HUDEP-2 (cell line): Measurements from ENCODE around the gene MAG.
"Not testable (repeated sequence)": the region's sequence is repeated elsewhere in the genome, so short reads cannot be mapped to it uniquely, and the experiment has no call there.

Experiments
- DNase-seq, 76 experiments: peaks; one replicate each; lab custom pipeline; 2025; ENCODE audit not compliant: unreplicated experiment in 76 of 76; lab: John Stamatoyannopoulos, UW

The MAG gene

DNA sequence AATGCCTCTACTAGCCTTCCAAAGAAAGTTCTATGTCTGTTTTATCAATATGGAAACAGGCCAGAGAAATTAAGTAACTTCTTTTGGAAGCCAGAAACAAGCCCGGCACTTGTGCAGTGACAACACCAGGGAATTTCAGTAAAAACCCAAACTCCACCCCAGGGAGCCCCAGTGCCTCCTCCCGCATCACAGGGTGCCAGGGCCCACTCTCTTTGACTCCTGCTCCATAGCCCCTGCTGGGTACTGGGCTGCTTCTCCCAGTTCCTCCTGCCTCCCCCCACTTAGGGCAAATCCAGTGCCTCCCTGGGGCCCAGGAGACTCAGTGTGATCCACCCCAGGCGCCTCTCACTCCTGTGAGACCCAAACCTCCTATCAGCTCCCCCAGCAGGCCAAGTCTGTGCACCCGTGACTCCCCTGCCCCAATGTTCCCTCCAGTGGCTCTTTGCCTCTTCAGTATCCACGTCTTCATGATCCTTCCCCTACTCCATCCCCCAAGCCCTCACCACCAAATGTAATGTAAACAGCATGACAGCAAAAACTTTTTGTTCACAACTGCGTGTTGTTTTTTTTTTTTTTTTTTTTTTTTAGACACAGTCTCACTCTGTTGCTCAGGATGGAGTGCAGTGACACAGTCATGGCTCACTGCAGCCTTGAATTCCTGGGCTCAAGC lies 64.0 kb downstream of the MAG start:
- no peak for DNase-seq

DNA sequence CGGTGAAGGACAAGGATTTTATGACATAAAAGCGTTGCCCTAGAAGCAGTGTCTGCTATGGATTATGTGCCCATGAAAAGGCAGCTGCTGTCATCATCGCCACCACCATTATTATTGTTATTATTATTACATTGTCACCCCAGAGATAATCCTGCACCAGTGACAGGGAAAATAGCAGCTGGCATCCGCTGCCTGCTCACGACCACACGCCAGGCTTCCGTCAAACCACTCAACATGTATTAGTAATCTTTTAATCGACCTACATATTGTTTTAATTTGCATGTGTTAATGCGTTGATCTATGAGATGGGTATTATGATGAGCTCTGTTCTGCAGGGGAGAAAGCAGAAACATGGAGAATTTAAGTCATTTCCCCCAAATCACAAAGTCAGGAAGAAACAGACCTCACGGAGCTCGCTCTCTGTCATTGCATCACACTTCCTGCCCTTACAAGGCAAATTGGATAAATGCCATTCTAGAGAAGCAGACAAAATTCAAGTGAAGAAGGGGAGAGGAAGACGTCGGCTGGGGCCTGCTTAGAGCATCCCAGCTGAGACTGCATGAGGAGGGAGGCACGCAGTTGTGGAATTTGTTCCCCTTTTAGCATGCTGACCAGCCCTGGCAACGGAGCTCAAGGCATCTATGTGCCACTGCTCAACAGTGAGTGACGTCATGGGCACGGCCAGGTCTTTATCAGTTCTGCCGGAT lies 66.1 kb downstream of the MAG start, which contains the start of gene FFAR3:
Gene FFAR3 (plus strand): TSS at position 594 of the 707 bp plus-strand sequence. CDS start 431 bp downstream, outside the sequence.
- no peak for DNase-seq

DNA sequence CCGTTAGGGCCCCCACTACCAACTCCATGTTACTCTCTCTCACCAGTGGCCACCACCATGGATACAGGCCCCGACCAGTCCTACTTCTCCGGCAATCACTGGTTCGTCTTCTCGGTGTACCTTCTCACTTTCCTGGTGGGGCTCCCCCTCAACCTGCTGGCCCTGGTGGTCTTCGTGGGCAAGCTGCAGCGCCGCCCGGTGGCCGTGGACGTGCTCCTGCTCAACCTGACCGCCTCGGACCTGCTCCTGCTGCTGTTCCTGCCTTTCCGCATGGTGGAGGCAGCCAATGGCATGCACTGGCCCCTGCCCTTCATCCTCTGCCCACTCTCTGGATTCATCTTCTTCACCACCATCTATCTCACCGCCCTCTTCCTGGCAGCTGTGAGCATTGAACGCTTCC lies 66.9 kb downstream of the MAG start:
- not testable (repeated sequence) for DNase-seq

DNA sequence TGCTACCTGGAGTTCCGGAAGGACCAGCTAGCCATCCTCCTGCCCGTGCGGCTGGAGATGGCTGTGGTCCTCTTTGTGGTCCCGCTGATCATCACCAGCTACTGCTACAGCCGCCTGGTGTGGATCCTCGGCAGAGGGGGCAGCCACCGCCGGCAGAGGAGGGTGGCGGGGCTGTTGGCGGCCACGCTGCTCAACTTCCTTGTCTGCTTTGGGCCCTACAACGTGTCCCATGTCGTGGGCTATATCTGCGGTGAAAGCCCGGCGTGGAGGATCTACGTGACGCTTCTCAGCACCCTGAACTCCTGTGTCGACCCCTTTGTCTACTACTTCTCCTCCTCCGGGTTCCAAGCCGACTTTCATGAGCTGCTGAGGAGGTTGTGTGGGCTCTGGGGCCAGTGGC lies 67.4 kb downstream of the MAG start:
- DNase-seq, result not testable (repeated sequence)

DNA sequence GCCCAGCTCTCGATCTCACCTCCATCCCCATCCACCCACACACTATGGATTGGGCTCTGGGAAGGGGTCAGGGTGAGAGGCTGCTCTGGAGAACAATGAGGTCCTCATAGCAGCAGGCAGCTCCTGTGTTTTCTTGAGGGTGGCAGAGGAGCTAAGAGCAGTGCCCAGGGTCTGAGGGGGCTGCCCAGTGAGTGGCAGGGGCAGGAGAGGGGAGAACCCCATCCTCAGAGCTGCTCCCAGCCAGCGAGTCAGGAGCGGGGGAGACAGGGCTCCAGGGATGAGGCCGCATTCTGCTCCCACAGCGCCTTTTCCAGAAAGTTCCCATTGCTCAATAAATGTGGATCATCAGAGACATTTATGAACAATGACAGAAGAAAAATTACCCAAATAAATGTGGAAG lies 68.1 kb downstream of the MAG start:
- DNase-seq, result not testable (repeated sequence)

DNA sequence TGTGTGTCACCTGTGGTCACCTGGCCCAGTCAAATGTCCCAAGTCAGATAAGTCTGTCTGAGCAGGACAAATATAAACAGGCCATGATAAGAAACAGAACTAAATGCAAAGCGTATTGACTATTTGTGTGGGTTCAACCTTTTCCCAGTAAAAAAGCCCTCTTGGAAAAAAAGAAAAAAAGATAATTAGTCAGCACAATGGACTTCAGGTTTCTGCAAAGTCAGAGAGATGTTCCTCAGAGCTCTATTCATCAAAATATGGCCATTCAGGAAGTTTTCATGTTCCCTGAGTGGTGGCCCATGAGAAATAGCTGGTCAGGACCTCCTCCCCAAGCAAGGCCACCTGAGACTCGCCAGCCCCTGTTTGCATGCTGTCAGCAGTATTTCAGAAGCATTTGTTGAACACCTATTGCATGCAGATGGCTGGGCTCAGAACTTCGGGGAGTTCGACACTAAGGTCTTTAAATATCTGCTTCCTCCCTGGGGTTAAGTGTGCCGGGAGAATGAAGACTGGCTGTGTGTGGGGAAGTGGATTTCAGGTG lies 69.0 kb downstream of the MAG start:
- no peak for DNase-seq

DNA sequence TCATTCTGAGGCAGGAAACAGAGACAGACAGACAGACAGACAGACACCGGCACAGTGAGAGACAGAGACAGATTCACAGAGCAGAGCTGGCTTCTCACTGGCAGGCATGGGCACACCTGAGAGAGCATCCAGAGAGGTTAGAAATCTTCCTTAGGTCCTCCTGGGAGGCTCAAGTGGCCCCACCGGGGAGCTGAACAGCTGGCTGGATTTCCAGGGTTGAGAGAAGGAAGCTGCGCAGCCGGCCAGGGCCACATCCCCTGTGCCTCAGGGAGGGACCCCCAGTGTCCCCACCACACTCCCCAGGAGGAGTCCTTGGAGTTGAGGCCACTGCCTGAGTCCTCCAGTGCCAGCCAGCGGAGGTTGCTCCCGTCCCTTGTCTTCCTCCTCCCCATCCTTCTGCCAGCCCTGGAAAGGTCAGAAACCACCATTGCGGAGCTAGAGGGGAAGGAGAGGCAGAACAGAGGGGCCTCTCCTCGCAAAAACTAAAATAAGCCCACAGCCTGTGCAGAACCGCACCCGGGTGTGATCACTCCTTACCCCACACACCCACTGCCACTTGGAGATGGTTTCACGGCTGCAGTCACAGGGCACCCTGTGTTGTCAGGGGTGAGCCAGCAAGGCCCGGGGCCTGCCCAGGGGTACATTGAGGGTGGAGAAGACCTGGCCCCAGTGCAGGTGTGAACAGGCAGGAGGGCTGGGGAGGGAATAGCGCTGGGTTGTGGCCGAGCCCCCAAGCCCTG lies 70.5 kb downstream of the MAG start:
- no peak for DNase-seq

DNA sequence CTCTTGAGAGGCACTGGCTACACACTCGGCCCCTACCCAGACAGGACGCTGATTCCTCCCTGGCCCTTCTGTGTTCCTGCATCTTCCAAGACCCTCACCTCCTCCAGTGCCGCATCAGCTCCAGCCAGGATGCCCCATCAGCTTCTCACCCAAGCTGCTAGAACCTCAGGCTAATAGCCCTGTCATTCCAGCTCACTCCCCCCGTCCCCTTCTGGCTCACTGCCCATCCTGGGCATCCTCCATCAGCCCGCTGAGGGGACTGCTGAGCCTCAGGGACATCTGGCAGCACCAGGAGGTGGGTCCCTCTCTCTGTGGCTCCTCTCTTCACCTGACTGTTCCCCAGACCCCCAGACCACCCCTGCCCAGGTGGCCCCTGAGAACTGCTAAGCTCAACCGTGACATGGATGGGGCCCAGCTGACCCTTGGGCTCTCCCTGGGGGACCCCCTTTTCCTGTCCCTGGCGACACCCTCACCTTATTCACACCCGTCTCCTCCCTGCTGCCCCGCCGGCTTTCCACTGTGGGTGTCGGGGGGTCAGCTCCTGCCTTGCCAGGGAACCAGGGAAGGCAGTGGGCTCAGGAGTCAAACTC lies 71.1 kb downstream of the MAG start:
- DNase-seq, result no peak
